ACC112 (cell line): ENCODE measurements around the gene ALOX12.
A peak's percentile ranks its signal among the peaks of the same experiment; 100 is the strongest.
"Not testable (repeated sequence)": the region's sequence is repeated elsewhere in the genome, so short reads cannot be mapped to it uniquely, and the experiment has no call there.

ENCODE experiments used
- H2AFZ ChIP-seq: fragments of 200-600 bp; sonication (generic); one replicate; pipeline ENCODE4 v1.6.0; 2017; ENCODE audit warnings: antibody characterized with exemption, low read length; ENCODE audit not compliant: unreplicated experiment
- H3K27ac ChIP-seq: fragments of 200-600 bp; sonication (generic); 2 replicates; pipeline ENCODE4 v1.5.1; 2014; ENCODE audit warnings: low read depth, mild to moderate bottlenecking, antibody characterized with exemption, low read length, moderate library complexity
- H3K27me3 ChIP-seq: fragments of 200-600 bp; sonication (generic); 2 replicates; pipeline ENCODE4 v1.6.1; 2014; ENCODE audit warnings: mild to moderate bottlenecking, antibody characterized with exemption, low read length, moderate library complexity, mixed read lengths; ENCODE audit not compliant: insufficient read depth
- H3K36me3 ChIP-seq: fragments of 200-600 bp; sonication (generic); 2 replicates; pipeline ENCODE4 v1.6.1; 2016; ENCODE audit warnings: mild to moderate bottlenecking, antibody characterized with exemption, low read length, moderate library complexity, mixed read lengths; ENCODE audit not compliant: insufficient read depth
- H3K4me1 ChIP-seq: fragments of 200-600 bp; sonication (generic); one replicate; pipeline ENCODE4 v1.6.1; 2016; ENCODE audit warnings: low read length, mixed read lengths; ENCODE audit not compliant: insufficient read depth, unreplicated experiment, control insufficient read depth
- H3K4me3 ChIP-seq: fragments of 200-600 bp; sonication (generic); 2 replicates; pipeline ENCODE4 v1.5.1; 2014; ENCODE audit warnings: mild to moderate bottlenecking, low read depth, low read length
- H3K79me2 ChIP-seq: fragments of 200-600 bp; sonication (generic); one replicate; pipeline ENCODE4 v1.6.0; 2016; ENCODE audit warnings: low read length; ENCODE audit not compliant: control insufficient read depth, unreplicated experiment, insufficient read depth

Gene ALOX12

GRCh38 chr17:6981426-6981825 is 14.4 kb upstream of the ALOX12 start:
- Histone ChIP-seq H3K79me2 (no peaks in the 10 kb centered on the region), H3K4me1 (no peaks in the 10 kb centered on the region), H3K27me3 (no peaks in the 10 kb centered on the region), H2AFZ (no peak overlapping the region), H3K27ac (no peak overlapping the region), H3K36me3 (no peaks in the 10 kb centered on the region), H3K4me3 (no peak overlapping the region)

DNA sequence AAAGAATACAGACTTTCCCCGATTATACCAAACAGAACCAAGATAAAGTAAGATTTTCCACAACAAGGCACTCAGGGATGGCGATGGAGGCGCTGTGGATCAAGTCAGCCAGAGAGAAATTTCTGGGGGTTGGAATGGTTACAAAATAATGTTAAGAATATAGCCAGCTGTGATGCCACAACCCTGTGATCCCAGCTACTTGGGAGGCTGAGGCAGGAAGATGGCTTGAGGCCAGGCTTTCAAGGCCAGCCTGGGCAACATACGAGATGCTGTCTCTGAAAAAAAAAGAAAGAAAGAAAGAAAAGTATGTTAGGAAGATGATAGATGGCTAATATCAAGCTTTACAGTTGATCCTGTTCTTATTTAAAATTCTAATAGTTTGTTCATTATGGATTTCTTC is 10.6 kb upstream of the ALOX12 start:
- Histone ChIP-seq H3K27ac (no peak overlapping the region), H2AFZ (no peak overlapping the region), H3K4me1 (no peaks in the 10 kb centered on the region), H3K27me3 (no peaks in the 10 kb centered on the region), H3K4me3 (no peak overlapping the region), H3K79me2 (no peaks in the 10 kb centered on the region), H3K36me3 (no peaks in the 10 kb centered on the region)

DNA sequence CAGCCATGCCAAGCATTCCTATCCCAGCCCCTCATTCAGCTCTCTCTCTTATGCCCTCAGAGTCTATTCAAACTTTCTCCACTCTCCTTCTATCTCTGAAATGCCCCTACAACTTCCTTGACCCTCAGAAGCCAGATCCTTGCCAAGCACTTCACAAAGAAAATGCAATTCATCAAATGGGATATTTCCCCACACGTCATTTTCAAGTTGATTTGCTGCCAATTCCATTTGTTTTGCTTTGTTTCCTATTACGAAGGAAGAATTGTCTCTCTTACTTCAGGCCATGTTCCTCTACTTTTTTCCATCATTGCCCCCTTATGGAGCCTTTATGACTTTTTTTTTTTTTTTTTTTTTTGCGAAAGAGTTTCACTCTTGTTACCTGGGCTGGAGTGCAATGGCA is 9.2 kb upstream of the ALOX12 start:
- H3K4me3 ChIP-seq, result no peak overlapping the region
- no peaks in the 10 kb centered on the region for H3K4me1 ChIP-seq
- no peak overlapping the region for H2AFZ ChIP-seq
- no peaks in the 10 kb centered on the region for H3K79me2 ChIP-seq
- H3K27me3 ChIP-seq, result no peaks in the 10 kb centered on the region
- no peak overlapping the region for H3K27ac ChIP-seq
- H3K36me3 ChIP-seq, result no peaks in the 10 kb centered on the region

GRCh38 chr17:6989779-6990178 is 6.1 kb upstream of the ALOX12 start:
- H3K27ac ChIP-seq, result no peak overlapping the region
- H3K27me3 ChIP-seq, result no peaks in the 10 kb centered on the region

DNA sequence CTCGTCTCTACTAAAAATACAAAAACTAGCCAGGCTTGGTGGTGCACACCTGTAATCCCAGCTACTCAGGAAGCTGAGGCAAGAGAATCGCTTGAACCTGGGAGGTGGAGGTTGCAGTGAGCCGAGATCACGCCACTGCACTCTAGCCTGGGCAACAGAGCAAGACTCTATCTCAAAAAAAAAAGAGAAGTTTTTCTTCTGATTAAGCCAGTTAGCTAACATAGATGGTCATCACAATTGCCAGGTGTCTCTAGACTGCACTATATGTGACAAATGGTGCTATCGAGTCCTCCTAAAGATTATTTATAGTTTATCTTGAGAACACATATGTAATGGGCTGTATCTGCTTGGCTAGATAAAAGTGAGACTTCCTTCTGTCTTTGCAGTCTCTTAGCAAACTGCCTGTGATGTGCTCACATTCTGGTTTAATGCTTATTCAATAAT is 2.2 kb upstream of the ALOX12 start:
- H3K27ac ChIP-seq, H3K27me3 ChIP-seq, H3K36me3 ChIP-seq, H3K4me1 ChIP-seq, H3K79me2 ChIP-seq, H3K4me3 ChIP-seq, H2AFZ ChIP-seq: not testable (repeated sequence)

More at GRCh38 chr17:6989779-6990178, 6.1 kb upstream of the ALOX12 start:
- Histone ChIP-seq H3K4me3 (no peak overlapping the region), H2AFZ (no peak overlapping the region), H3K79me2 (no peaks in the 10 kb centered on the region), H3K4me1 (peaks cover under 1% of the 10 kb centered on the region), H3K36me3 (no peaks in the 10 kb centered on the region)

DNA sequence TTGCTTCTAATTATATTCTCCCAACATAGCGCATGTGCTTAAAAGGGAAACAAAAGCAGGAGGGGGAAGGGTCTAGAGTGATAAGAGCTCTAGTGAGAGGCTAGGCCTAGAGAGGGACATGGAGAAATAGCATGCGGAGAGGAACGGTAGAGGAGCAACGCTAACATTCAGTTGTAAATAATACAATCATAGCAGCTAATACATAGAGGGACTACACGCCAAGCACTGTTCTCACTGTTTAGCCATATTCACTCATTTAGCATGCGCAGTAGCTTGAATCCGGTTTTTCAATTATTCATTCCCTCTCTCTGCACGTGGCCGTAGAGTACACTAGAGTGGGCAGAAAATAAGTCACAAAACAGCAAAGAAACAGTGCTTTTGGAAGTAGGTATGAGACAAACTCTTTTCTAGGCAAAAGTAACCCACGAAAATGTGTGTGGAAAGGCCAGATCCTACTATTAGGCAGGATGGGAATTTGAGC is 1.7 kb upstream of the ALOX12 start:
- H3K4me3 ChIP-seq, result no peak overlapping the region
- no peaks in the 10 kb centered on the region for H3K27me3 ChIP-seq
- H3K4me1 ChIP-seq, result peaks cover 4% of the 10 kb centered on the region
- 0 out of 2 replicates have a peak, but pooled peaks cover 2% of the 10 kb centered on the region for H3K36me3 ChIP-seq
- H2AFZ ChIP-seq, result no peak overlapping the region
- no peaks in the 10 kb centered on the region for H3K79me2 ChIP-seq
- H3K27ac ChIP-seq, result no peak overlapping the region

DNA sequence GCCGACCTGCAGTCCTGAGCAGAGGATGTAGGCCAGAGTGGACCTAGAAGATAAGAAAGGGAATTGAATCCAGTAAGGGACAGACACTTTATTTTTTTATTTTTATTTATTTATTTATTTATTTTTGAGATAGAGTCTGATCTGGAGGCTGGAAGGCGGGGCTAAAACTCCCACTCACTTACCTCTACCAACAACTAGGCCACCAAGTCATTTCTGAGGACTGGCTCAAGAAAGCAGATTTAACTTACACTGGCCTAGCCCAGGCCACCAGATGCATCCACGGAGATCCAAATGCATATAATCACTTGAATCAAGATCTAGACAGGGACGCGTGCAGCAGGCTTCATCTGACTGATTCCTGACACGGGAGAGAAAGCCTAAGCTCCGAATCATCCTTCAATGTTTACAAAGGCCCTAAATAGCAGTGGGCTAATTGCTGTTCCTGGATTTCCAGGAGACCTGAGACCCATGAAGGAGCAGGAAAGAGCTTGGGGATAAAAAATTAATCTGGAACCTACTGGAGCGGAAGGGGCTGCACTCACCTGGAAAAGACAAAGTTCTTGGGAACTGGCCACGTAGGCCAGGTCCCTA is 1.1 kb upstream of the ALOX12 start:
- H2AFZ ChIP-seq, result no peak overlapping the region
- H3K79me2 ChIP-seq, result no peaks in the 10 kb centered on the region
- H3K27me3 ChIP-seq, result no peaks in the 10 kb centered on the region
- no peak overlapping the region for H3K4me3 ChIP-seq
- peaks cover 4% of the 10 kb centered on the region for H3K4me1 ChIP-seq
- no peak overlapping the region for H3K27ac ChIP-seq
- 0 out of 2 replicates have a peak, but pooled peaks cover 3% of the 10 kb centered on the region for H3K36me3 ChIP-seq

GRCh38 chr17:6996256-6997011 is 585 bp downstream of the ALOX12 start:
- Histone ChIP-seq H3K27me3 (no peaks in the 10 kb centered on the region), H3K4me3 (0 out of 2 replicates have a peak overlapping the region, but pooled peaks have one; percentile 5), H3K36me3 (peaks cover 11% of the 10 kb centered on the region; the same call in 1 of the 2 replicates), H3K79me2 (no peaks in the 10 kb centered on the region), H3K27ac (no peak overlapping the region), H2AFZ (no peak overlapping the region), H3K4me1 (peaks cover 4% of the 10 kb centered on the region)

DNA sequence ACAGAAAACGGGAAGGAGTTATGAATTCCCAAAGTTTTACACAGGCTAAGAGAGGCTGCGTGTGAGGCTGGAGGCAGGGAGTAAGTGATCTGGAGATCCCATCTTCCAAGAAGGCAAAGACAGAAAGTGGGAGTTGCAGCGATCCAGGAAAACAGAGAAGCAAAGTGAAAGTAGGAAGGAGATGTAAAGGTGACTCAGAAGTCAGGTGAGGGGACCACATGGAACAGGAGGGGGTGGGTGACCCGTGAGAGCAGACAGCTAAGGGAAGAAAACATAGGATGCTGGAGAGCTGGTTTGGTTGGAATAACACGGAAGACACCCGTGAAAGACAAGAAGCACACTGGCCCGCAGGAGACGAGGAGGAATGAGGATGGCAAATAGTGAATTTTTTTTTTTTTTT is 1.3 kb downstream of the ALOX12 start:
- Histone ChIP-seq H3K27me3 (no peaks in the 10 kb centered on the region), H3K27ac (no peak overlapping the region), H3K79me2 (no peaks in the 10 kb centered on the region), H3K4me1 (peaks cover 4% of the 10 kb centered on the region), H2AFZ (no peak overlapping the region), H3K4me3 (no peak overlapping the region), H3K36me3 (peaks cover 18% of the 10 kb centered on the region; the same call in 1 of the 2 replicates)

DNA sequence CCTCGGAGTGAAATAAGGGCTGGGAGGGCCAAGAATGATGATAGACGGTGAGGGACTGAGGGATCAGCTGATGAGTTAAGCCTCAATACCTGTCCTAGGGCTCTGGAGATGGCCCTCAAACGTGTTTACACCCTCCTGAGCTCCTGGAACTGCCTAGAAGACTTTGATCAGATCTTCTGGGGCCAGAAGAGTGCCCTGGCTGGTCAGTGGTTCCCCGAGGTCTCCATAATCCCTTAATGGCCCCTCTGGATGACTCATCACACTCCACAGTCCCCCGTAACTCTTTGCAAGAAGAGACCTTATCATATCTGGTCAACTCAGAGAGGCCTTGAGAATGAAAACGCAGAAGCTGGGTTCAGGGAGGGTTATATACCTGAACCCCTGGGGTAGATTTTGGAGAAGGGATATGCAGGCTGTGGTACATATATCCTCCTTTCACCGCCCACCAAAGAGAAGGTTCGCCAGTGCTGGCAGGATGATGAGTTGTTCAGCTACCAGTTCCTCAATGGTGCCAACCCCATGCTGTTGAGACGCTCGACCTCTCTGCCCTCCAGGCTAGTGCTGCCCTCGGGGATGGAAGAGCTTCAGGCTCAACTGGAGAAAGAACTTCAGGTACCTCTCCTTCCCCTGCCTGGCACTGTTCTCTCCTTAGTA is 3.1 kb downstream of the ALOX12 start:
- no peaks in the 10 kb centered on the region for H3K79me2 ChIP-seq
- no peak overlapping the region for H3K4me3 ChIP-seq
- no peak overlapping the region for H3K27ac ChIP-seq
- H3K4me1 ChIP-seq, result peaks cover 4% of the 10 kb centered on the region
- no peaks in the 10 kb centered on the region for H3K27me3 ChIP-seq
- peaks cover 24% of the 10 kb centered on the region; the same call in 1 of the 2 replicates for H3K36me3 ChIP-seq
- no peak overlapping the region for H2AFZ ChIP-seq
